T-helper 2 cell (primary cell): Measurements from ENCODE around the gene INTS1.
"Not testable (repeated sequence)": the region's sequence is repeated elsewhere in the genome, so short reads cannot be mapped to it uniquely, and the experiment has no call there.

Source experiments
- DNase-seq, 5 experiments: peaks; one replicate each; pipeline versions ENCODE4 v3.0.0 to v3.0.0-alpha.2; 2012 to 2022

Gene INTS1

DNA sequence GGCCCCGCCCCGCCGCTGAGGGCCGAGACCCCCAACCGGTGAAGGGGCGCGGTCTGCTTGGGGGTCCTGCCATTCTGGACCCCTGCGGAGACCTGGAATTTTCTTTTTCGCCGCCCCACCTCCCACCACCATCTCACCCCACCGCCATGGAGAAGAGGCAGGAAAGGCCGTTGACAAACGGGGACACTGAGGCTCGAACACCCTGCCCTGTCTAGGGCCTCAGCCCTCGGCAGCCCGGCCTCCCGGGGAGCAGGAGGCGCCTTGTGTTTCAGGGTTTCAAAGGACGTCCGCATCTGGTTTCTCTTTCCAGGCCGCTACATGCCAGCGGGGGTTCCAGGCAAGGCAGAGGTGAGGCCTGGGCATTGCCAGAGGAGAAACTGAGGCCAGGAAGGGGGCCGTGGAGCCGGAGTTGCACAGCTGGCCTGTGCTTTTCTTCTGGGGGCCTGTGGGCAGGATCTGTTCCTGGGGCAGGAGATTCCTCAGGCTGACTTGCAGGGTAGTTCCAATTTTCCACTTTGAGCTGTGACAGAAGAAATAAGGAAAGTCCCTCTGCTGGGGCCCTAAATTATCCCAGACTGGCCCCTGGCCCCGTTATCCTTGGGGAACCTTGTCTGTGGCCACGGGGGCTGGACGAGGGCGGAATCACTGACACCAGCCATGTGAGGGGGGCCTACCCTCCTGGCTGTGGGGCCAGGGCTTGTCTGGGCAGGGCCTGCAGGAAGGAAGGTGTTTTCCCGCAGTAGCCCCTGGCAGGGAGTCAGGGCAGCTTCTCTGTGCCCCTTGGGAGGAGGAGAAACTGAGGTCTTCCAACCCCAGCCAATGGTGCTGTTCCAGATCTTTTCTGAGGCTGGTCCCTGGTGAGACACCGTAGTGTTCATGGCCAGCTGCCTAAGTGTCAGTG, 44.0 kb downstream of the INTS1 start:
- peak in 1 of 5 experiments; percentile 22 for DNase-seq

DNA sequence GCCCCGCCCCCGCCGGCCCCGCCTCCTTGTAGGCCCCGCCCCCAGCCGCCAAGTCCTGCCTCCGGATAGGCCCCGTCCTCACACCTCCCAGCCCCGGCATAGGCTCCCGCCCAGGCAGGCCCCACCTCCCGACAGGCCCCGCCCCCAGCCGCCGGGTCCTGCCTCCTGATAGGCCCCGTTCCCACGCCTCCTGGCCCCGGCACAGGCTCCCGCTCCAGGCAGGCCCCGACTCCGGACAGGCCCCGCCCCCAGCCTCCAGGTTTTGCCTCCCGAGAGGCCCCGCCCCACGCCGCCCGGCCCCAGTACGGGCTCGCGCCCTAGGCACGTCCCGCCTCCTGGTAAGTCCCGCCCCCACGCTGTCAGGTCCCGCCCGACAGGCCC, 44.7 kb downstream of the INTS1 start:
- DNase-seq: peak; percentile 95 to 99 (median 98)

DNA sequence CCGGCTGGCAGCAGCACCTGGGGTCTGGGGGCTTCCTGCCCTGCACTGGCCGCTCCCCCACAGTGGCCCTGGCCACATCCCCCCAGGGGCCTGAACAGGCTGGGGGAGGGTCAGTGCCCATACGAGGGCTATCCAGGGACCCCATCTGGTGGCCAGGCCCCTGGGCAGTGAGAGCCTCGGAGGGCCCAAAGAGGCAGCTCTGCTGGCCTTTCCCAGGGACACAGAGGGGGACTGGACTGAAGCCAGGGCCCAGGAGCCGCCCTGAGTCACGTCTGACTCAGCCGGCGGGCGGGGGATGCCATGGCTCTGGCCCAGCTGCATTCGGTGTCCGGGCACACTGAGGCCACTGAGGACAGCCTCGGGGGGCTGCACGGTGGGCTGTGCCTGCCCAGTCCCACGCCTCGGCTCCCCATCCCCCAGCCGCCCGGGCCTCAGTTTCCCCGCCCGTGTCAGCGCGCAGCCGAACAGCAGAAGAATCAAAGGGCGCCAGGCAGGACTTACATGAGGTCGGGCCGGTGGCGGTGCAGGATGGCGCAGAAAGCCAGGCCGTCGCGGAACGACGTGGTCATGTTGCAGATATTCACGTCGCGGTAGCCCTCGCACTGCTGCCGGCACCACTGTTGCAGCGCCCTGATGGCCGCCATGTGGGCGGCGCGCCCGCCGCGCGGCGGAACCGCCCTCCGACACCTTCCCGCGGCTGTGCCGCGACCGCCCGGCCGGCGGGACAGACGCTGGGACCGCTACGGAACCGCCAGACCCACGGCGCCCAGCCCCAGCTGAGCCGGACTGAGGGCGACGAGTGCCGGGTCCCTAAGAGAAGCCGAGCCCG, 45.3 kb downstream of the INTS1 start, which contains the start of gene MICALL2:
Gene MICALL2, minus strand, starts transcription at position 788 of the 829 bp plus-strand sequence. Its CDS starts 144 bp downstream, at position 644.
- DNase-seq: no peak

DNA sequence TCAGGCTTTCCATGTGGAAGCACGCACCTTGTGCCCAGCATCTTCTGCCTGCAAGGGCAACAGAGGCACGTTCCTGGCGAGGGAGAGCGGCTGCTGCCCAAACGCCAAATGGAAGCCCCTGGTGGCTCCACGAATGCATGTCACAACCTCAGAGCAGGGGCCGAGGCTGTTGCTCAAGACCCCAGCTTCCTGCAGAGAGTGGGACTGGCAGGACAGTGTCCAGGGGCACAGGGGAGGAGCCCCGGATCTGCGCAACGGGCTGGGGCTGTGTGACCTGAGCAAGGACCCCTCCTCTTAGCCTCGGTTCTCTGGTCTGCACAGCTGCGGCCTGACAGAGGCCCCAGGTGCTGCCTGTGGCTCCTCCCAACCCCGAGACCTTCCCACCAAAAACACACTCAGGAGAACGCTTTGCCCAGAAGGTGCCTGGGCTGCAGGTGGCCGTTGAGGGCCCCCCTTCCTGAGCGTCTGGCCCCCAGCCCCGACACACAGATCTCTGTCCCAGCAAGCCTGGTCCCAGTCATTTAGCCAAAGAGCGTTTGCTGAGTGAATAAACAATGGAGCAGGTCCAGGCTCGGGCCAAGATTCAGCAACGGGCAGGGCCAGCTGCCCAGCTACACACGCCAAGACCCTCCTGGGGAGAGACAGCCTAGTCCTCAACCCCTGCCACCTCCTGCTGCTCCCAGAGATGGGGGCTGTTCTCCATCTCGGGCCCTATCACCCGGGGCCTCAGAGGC, 46.1 kb downstream of the INTS1 start:
- DNase-seq: no peak

DNA sequence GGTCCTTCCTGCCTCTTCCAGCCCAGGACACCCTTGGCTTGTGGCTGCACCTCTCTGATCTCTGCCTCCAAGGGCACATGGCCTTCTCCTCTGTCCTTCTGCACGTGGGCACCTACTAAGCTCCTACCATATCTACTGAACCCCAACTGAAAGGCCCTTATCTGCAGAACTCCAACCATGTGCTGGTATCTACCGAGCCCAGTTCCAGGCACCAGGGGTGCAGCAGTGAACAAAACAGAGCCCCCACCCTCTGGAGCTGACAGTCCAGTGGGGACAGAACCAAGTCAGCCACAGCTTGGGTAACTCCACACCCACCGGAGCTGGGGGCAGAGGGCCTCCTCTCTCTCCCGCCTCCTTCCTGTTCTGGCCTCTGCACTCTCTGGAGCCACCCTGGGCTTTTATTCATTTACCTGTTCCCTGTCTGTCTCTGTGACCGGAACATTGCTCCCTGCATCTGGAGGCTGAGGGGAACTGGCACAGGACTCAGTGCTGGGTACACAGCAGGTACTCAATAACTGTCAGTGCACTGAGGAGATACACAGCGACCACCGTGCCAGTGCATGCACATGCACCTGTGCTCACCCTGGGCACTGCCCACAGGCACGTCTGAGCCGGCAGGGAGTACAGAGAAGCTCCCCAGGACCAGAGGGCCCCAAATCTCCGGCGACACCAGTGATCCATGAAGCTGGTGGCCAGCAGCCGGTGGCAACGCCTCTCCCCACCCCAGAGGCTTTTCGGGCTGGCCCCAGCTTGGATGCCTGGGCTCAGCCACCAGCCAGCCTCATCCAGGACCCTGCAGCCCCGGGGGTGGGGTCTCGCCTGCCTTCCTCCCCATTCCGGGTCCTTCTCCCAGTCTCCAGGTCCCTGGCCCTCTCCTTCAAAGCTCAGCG, 46.9 kb downstream of the INTS1 start:
- no peak for DNase-seq

DNA sequence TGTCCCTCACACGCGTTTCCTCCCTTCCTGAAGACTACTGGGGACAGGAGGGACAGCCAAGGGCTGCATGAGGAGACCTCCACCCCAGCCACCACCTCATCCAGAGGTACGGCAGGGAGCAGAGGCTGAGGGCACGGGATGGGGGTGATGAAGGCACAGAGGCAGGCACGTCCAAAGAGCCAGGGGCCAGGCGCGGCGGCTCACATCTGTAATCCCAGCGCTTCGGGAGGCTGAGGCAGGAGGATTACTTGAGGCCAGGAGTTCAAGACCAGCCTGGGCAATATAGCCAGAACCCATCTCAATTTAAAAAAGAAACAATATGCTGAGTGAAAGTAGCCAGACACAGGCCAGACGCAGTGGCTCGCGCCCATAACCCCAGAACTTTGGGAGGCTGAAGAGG, 48.2 kb downstream of the INTS1 start:
- DNase-seq: no peak

DNA sequence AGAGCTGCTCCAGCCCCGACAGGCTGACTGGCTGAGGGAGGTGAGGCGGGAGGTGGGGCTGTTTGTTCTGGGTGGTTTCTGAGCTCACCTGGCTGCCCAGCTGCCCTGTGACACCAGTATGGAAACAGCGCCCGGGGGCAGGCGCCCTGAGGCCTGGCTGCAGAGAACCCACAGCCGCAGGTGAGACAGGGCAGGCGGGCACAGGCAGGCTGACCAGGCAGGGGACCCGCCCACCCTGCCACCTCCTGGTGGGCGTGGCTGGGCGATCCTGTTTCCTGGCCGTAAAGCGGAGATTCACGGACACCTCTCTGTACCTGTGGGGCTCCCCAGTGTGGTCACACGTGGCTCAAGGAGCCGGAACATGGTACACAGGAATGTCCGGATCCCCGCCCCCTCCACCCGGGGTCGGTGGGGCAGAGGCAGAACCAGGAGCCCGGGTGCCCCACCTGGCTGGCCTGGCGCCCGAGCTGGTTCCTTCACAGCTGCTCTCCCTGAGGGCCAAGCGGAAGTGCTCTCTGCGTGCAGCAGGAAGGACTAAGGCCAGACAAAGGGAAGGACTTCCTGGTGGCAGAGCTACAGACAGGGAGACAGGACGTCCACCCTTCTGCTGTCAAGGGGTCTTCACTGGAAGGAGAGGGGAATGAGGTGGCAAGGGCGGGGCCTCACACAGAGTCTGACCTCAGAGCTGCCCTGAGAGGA, 48.8 kb downstream of the INTS1 start:
- no peak for DNase-seq

DNA sequence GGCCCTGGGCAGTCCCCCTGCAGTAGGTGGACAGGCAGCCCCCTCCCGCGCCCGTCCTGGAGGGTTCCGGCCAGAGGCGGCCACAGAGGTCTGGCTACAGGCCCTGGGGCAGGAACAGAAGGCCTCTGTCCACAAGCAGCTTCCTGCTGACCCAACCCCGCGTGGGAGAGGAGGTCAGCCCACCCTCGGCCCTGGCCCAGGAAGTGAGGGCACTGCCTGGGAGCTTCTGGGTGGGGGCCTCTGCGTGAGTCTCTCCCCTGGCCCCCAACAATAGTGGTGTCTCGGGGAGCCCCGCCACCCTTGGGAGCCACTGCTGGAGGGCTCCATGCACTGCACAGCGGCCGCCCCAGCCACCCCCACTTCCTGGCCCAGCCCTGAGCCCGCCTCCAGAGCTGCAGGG, 49.6 kb downstream of the INTS1 start:
- no peak for DNase-seq

DNA sequence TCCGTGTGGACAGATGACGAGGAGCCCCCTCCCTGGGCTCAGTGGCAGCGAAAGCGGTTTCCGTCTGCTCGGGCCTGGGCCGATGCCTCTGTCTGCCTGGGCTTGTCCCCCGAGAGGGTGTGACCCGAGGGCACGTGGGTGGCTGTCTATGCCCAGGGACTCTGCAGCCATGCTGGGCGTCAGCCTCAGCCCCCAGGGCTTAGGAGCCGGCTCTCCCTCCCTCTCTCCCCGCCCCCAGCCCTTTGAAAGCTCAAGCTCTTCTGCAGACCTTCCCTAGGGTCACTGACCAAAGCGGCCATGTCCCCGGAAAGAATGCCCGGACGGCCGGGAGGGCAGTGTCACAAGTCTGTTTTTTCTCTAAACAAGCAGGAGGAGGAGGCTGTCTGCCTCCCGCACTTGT, 52.0 kb downstream of the INTS1 start:
- DNase-seq: no peak

DNA sequence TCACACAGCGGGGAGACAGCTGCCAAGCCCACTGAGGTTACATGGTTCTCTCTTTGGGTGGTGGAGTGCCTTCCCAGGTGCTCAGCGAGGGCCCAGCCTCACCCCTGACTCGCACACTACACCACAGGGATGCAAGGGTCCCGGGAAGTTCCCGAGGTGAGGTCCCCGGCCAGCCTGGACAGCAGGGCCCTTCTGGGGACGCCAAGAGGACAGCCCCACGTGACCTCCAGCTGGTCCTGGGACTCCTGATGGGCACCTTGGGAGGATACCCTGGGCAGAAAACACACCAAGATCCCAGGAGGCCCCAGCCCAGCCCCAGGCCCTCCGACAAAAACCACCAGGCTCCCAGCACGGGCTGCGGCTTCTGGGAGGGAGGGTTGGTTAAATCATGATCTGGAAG, 53.2 kb downstream of the INTS1 start:
- no peak for DNase-seq

DNA sequence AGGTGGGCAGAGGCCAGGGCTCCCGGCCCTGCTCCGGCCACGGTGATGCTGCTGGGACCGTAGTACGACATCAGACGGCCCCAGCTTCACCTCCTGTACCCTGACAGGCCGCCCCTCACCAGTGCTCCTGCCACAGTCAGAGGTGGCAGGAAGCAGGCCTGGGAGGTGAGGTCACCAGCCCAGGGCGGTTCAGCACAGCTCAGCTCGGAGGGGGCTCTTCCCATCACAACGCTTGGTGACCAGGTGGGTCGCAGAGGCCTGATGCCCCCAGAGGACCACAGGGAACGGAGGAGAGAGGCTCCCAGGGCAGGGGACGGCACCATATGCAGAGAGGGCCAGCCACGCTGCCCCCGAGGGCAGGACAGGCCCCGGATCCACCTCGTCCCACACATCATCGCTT, 53.8 kb downstream of the INTS1 start:
- no peak for DNase-seq

DNA sequence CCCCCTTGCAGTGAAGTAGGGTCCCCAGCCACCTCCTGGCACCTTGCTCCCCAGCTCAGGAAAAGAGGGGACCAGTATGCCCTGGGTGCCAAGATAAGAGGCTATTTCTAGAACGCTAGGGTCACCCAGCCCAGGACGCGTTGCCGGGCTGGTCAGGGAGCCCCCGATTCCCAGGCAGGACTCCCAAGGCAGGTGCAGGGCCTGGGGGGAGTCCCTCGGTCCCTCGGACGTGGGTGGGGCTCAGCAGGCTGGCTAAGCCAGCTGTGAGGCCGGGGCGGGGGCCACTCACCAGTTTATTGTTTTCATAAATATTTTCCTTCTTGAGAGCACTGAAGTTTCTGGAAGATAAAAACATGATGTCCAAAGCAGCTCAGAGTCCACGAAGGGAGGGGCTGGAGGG, 54.2 kb downstream of the INTS1 start:
- DNase-seq: no peak

DNA sequence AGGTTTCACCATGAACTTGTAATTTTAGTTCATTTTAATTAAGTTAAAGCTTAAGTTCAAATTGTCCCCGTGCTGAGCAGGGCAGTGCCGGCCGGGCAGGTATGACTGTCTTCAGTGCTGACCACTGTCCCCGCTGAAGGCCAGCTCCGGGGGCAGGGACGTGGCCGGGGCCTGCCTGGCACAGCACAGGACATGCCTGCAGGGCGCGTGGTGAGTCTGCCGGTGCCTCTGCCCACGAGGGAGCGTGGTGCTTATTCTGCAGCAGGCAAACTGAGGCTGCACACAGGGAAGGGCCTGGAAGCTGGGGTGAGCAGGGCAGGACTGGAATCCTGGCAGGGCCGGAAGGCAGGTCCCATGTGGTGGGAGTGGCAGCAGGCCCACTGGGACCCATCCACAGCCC, 54.7 kb downstream of the INTS1 start:
- DNase-seq: no peak

DNA sequence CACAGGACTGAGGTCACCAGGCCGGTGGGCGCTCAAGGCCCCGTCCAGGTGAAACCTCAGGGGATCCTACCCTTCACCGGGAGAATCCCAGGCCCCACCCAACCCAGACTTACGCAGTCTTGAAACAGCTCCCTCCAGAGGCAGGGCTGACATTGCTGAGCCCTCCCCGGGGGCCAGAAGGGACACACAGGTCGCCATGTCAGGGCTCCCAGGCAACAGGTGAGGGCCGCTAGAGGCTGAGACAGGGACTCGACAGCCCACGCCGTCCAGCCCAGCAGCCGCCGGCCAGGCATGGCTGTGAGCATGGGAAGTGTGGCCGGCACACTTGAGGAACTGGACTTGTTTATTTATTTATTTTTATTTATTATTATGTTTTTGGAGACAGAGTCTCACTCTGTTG, 55.2 kb downstream of the INTS1 start:
- DNase-seq: no peak

DNA sequence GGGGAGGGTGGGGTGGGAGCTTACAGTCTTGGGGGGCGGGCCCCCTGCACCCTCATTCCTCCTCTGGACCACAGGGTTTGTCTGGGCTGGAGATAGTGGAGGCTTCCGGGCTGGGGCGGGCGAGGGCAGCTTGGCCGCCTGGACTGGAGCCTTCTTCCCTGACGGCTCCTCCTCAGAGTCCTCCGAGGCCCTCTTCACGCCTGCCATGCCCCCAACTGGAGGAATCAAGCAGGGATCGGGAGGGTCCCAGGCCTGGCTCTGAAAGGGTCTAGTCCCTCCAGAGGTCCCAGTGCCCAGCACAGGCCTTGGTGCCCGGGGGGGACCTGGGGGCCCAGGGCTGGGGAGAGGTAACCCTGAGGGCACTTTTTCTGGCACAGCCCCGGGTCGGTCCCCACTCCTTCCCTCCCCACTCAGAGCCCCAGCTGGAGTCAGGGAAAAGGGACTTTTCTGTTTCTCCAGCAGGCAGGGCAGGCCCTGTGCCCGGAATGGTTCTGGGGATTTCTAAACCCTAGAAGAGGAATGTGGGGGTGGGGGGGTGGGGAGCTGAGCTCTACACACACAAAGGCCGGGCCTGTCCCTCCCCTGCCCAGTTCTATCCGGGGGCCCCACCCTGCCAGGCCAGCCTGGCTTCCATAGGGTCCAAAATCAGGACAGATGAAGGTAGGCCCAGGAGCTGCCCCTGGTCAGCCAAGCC, 56.5 kb downstream of the INTS1 start:
- DNase-seq: no peak

DNA sequence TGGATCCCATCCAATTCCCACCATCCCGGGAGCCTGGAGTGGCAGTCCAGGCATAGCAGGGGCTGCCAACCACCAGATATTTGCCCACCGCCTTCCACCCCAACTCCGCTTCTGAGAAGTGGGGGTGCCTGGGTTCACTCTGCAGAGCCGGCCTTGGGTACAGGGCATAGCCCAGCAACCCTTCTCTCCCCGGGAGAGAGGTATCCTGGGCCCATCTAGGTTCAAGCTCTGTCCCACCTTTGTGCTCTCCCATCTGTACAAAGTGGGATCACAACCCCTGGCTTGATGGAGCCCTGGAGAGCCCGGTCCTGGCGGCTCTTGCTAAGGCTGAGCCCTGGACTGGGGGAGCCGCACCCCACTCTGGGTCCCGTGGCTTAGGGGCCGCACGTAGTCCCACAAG, 57.1 kb downstream of the INTS1 start:
- DNase-seq: no peak

DNA sequence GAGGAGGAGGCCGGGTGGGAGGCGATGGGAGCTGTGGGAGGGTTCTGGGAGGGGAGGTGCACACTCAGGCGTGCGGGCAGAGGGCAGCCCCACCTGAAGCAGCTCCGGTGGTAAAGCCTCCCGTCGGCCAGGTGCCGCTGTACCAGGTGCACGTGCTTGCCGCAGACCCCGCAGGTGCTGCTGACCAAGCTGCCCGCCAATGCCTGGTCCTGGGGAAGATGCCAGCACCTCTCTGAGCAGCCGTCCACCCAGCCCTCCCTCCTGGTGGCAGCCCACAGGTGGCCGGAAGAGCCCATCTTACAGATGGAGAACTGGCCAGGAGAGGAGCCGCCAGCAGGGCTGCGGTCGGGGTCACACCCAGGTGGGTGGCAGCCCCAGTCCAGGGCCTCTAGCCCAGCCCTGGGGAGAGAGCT, 57.6 kb downstream of the INTS1 start:
- no peak for DNase-seq

DNA sequence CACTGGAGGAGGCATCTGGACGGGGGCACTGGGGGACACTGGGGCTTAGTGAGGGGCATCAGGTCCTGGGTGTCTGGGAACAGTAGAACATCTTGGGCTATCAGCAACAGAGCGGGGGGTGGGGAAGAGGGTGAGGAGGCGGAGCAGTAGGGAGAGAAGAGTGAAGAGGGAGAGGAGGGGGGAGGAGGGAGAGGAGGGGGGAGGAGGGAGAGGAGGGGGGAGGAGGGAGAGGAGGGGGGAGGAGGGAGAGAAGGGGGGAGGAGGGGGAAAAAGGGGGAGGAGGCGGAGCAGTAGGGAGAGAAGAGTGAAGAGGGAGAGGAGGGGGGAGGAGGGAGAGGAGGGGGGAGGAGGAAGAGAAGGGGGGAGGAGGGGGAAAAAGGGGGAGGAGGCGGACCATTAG, 58.2 kb downstream of the INTS1 start:
- not testable (repeated sequence) for DNase-seq

DNA sequence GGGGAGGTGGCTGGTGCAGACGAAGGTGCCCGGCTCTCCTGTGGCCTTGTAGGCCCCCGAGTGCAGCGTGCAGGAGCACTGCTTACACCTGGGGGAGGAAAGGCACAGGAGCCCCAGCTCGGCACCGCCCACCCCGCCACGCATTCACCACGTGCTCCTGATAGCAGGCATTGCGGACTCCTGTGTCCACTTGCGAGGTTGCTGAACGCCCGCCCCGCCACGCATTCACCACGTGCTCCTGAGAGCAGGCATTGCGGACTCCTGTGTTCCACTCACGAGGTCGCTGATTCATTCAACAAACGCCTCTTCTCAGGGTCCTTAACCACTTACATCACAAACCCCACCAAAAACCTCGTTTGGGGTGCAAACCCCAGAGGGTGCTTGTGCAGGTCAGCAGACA, 58.8 kb downstream of the INTS1 start:
- DNase-seq: no peak

DNA sequence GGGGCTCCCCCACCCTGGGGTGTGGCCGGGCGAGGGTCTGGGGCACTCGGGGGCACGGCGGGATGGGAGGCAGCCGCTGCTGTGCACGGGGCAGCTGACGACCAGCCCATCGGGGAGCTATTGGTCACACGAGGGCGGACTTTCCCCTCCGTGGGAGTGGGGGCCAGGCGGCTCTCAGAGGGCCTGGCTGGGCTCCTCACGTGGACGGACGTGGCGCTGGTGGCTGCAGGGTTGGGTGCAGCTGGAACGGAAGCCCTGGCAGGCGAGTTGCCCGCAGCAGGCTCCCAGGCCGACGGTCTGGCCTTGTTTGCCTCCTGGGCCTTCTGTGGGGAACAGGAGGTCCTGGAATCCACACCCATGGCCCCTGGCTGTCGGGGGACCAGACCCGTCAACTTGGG, 59.3 kb downstream of the INTS1 start:
- DNase-seq: no peak
